HepG2 (cell line): Measurements from ENCODE around the gene TCF23. TPM values are rescaled to one million over a fixed set of nuclear protein-coding genes. Genes with fewer than 3 reads are reported as not detected.

Source experiments
- BRD4 ChIP-seq: sonication (generic); formaldehyde crosslinking; IDR thresholded peaks from 2 replicates; pipeline ENCODE4 v1.4.0; 2020; ENCODE audit warnings: missing genetic modification reagents
- EZH2 ChIP-seq: conservative IDR thresholded peaks from 2 replicates; pipeline ENCODE4 v1.6.1; 2012; ENCODE audit warnings: mild to moderate bottlenecking, low read depth, low read length, moderate library complexity
- MLLT10 ChIP-seq: sonication (generic); formaldehyde crosslinking; IDR thresholded peaks from 2 replicates; pipeline ENCODE4 v1.4.0; 2020; ENCODE audit warnings: missing genetic modification reagents
- SNAI1 ChIP-seq: sonication (generic); formaldehyde crosslinking; IDR thresholded peaks from 2 replicates; pipeline ENCODE4 v1.5.0; 2020; ENCODE audit warnings: mild to moderate bottlenecking, missing genetic modification reagents, borderline replicate concordance
- STAT5B ChIP-seq: sonication (generic); formaldehyde crosslinking; IDR thresholded peaks from 2 replicates; pipeline ENCODE4 v1.4.0; 2020; ENCODE audit warnings: missing genetic modification reagents
- USF2 ChIP-seq, 2 experiments: sonication (generic) in 1 of 2; formaldehyde crosslinking in 1 of 2; IDR thresholded peaks; 2 replicates each; pipeline versions ENCODE4 v1.5.1 to v1.6.1; 2011 to 2020; ENCODE audit warnings: borderline replicate concordance in 1 of 2, low read depth in 1 of 2, low read length in 1 of 2, mild to moderate bottlenecking in 1 of 2, missing genetic modification reagents in 1 of 2, moderate library complexity in 1 of 2
- ZNF230 ChIP-seq: sonication (generic); formaldehyde crosslinking; IDR thresholded peaks from 2 replicates; pipeline ENCODE4 v1.4.0; 2020; ENCODE audit warnings: mild to moderate bottlenecking, missing genetic modification reagents
- ZNF343 ChIP-seq: sonication (generic); formaldehyde crosslinking; IDR thresholded peaks from 2 replicates; pipeline ENCODE4 v1.4.0; 2020; ENCODE audit warnings: mild to moderate bottlenecking, missing genetic modification reagents
- ZNF414 ChIP-seq: sonication (generic); formaldehyde crosslinking; IDR thresholded peaks from 2 replicates; pipeline ENCODE4 v1.5.0; 2020; ENCODE audit warnings: missing genetic modification reagents
- ZNF878 ChIP-seq: sonication (generic); formaldehyde crosslinking; IDR thresholded peaks from 2 replicates; pipeline ENCODE4 v1.8.1; 2023; ENCODE audit warnings: mild to moderate bottlenecking, missing genetic modification reagents, moderate library complexity
- polyA plus RNA-seq, 8 experiments: library from polyadenylated mRNA; depleted of rRNA in 3 of 8; stranded (reverse) in 7 of 8; unstranded in 1 of 8; fragments of >200 nt; fragmentation: Illumina TruSeq in 4 of 8; extraction: Trizol in 4 of 8; gene quantifications; 2 replicates each; pipeline versions ENCODE4 v1.2.1 to v1.2.3, GENCODE V29; 2011 to 2016; ENCODE audit warnings: low read depth in 4 of 8, missing spikeins in 1 of 8, mixed read lengths in 1 of 8; ENCODE audit not compliant: insufficient read depth in 1 of 8
- total RNA-seq, 5 experiments: library from RNA; depleted of rRNA; stranded (reverse); fragments of >200 nt; fragmentation: Illumina TruSeq; extraction: Trizol; gene quantifications; 2 replicates each; pipeline ENCODE4 v1.2.3, GENCODE V29; 2016; ENCODE audit warnings: low read depth in 1 of 5
- TF ChIP-seq, protein P1 (sequence below): sonication (generic); formaldehyde crosslinking; IDR thresholded peaks from 2 replicates; pipeline ENCODE4 v1.5.0; 2020; ENCODE audit warnings: mild to moderate bottlenecking, missing genetic modification reagents, borderline replicate concordance
- TF ChIP-seq, protein P2 (sequence below): sonication (generic); formaldehyde crosslinking; IDR thresholded peaks from 2 replicates; pipeline ENCODE4 v1.8.0; 2022; ENCODE audit warnings: mild to moderate bottlenecking, missing genetic modification reagents, borderline replicate concordance
- TF ChIP-seq, protein P3 (sequence below): sonication (generic); formaldehyde crosslinking; conservative IDR thresholded peaks from 2 replicates; pipeline ENCODE4 v1.4.0; 2020; ENCODE audit warnings: mild to moderate bottlenecking, missing genetic modification reagents, moderate library complexity

Gene TCF23
- total and polyA plus RNA-seq, 2 of the 13 experiments (the other 11 are each of a cell fraction or from before 2014, with no cell fraction given) = 0.02 to 1.4 TPM

- TF ChIP-seq, protein P1, sequence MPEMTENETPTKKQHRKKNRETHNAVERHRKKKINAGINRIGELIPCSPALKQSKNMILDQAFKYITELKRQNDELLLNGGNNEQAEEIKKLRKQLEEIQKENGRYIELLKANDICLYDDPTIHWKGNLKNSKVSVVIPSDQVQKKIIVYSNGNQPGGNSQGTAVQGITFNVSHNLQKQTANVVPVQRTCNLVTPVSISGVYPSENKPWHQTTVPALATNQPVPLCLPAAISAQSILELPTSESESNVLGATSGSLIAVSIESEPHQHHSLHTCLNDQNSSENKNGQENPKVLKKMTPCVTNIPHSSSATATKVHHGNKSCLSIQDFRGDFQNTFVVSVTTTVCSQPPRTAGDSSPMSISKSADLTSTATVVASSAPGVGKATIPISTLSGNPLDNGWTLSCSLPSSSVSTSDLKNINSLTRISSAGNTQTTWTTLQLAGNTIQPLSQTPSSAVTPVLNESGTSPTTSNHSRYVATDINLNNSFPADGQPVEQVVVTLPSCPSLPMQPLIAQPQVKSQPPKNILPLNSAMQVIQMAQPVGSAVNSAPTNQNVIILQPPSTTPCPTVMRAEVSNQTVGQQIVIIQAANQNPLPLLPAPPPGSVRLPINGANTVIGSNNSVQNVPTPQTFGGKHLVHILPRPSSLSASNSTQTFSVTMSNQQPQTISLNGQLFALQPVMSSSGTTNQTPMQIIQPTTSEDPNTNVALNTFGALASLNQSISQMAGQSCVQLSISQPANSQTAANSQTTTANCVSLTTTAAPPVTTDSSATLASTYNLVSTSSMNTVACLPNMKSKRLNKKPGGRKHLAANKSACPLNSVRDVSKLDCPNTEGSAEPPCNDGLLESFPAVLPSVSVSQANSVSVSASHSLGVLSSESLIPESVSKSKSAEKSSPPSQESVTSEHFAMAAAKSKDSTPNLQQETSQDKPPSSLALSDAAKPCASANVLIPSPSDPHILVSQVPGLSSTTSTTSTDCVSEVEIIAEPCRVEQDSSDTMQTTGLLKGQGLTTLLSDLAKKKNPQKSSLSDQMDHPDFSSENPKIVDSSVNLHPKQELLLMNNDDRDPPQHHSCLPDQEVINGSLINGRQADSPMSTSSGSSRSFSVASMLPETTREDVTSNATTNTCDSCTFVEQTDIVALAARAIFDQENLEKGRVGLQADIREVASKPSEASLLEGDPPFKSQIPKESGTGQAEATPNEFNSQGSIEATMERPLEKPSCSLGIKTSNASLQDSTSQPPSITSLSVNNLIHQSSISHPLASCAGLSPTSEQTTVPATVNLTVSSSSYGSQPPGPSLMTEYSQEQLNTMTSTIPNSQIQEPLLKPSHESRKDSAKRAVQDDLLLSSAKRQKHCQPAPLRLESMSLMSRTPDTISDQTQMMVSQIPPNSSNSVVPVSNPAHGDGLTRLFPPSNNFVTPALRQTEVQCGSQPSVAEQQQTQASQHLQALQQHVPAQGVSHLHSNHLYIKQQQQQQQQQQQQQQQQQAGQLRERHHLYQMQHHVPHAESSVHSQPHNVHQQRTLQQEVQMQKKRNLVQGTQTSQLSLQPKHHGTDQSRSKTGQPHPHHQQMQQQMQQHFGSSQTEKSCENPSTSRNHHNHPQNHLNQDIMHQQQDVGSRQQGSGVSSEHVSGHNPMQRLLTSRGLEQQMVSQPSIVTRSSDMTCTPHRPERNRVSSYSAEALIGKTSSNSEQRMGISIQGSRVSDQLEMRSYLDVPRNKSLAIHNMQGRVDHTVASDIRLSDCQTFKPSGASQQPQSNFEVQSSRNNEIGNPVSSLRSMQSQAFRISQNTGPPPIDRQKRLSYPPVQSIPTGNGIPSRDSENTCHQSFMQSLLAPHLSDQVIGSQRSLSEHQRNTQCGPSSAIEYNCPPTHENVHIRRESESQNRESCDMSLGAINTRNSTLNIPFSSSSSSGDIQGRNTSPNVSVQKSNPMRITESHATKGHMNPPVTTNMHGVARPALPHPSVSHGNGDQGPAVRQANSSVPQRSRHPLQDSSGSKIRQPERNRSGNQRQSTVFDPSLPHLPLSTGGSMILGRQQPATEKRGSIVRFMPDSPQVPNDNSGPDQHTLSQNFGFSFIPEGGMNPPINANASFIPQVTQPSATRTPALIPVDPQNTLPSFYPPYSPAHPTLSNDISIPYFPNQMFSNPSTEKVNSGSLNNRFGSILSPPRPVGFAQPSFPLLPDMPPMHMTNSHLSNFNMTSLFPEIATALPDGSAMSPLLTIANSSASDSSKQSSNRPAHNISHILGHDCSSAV (CRISPR knock-in tag) = no peak
- TF ChIP-seq ZNF878 (CRISPR knock-in tag) = no peak
- no peak for TF ChIP-seq USF2 (IDR thresholded peaks at IDR 0.05; ENCODE audit: low read depth, low read length)
- no peak for TF ChIP-seq USF2 (CRISPR knock-in tag; IDR thresholded peaks at IDR 0.05; ENCODE audit: borderline replicate concordance)
- TF ChIP-seq ZNF343 = no peak
- TF ChIP-seq ZNF230 (CRISPR knock-in tag) = no peak
- TF ChIP-seq ZNF414 (CRISPR knock-in tag) = no peak
- TF ChIP-seq SNAI1 (CRISPR knock-in tag) = peak; percentile 2; the same call in 1 of the 2 replicates
- TF ChIP-seq MLLT10 (CRISPR knock-in tag) = no peak
- TF ChIP-seq, protein P2, sequence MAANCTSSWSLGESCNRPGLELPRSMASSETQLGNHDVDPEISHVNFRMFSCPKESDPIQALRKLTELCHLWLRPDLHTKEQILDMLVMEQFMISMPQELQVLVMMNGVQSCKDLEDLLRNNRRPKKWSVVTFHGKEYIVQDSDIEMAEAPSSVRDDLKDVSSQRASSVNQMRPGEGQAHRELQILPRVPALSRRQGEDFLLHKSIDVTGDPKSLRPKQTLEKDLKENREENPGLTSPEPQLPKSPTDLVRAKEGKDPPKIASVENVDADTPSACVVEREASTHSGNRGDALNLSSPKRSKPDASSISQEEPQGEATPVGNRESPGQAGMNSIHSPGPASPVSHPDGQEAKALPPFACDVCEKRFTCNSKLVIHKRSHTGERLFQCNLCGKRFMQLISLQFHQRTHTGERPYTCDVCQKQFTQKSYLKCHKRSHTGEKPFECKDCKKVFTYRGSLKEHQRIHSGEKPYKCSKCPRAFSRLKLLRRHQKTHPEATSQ (CRISPR knock-in tag) = no peak
- no peak for TF ChIP-seq EZH2
- TF ChIP-seq, protein P3, sequence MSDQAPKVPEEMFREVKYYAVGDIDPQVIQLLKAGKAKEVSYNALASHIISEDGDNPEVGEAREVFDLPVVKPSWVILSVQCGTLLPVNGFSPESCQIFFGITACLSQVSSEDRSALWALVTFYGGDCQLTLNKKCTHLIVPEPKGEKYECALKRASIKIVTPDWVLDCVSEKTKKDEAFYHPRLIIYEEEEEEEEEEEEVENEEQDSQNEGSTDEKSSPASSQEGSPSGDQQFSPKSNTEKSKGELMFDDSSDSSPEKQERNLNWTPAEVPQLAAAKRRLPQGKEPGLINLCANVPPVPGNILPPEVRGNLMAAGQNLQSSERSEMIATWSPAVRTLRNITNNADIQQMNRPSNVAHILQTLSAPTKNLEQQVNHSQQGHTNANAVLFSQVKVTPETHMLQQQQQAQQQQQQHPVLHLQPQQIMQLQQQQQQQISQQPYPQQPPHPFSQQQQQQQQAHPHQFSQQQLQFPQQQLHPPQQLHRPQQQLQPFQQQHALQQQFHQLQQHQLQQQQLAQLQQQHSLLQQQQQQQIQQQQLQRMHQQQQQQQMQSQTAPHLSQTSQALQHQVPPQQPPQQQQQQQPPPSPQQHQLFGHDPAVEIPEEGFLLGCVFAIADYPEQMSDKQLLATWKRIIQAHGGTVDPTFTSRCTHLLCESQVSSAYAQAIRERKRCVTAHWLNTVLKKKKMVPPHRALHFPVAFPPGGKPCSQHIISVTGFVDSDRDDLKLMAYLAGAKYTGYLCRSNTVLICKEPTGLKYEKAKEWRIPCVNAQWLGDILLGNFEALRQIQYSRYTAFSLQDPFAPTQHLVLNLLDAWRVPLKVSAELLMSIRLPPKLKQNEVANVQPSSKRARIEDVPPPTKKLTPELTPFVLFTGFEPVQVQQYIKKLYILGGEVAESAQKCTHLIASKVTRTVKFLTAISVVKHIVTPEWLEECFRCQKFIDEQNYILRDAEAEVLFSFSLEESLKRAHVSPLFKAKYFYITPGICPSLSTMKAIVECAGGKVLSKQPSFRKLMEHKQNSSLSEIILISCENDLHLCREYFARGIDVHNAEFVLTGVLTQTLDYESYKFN (CRISPR knock-in tag) = 0 out of 2 replicates have a peak, but pooled peaks have one; percentile 25
- no peak for TF ChIP-seq STAT5B
- TF ChIP-seq BRD4 = no peak
Measured at GRCh38 chr2:27182346-27182745, 33.5 kb downstream of the TCF23 start (continued).
